Common myeloid progenitor, CD34-positive (primary cell): ENCODE measurements around the gene C9orf57.

Source experiments
- CTCF ChIA-PET: fragments of 350-600 bp; sonication (Branson Sonifier 250); formaldehyde crosslinking; loops from one replicate; lab custom pipeline; 2021; ENCODE audit warnings: antibody characterized with exemption; lab: Charles Lee
- POLR2A ChIA-PET: fragments of 350-600 bp; sonication (Branson Sonifier 250); formaldehyde crosslinking; loops from one replicate; lab custom pipeline; 2021; ENCODE audit warnings: antibody characterized with exemption; lab: Charles Lee
- DNase-seq, 3 donors: peaks; one replicate each; pipeline versions ENCODE4 v3.0.0 to v3.0.0-alpha.2; 2013
- H3K27ac ChIP-seq, 2 experiments: 1 replicate in 1 of 2; 2 replicates in 1 of 2; pipeline ENCODE4 v1.7.0; 2013; ENCODE audit warnings: inconsistent platforms in 2 of 2, low read length in 2 of 2, mild to moderate bottlenecking in 2 of 2, low read depth in 1 of 2, moderate library complexity in 1 of 2; ENCODE audit not compliant: severe bottlenecking in 2 of 2, insufficient read depth in 1 of 2, poor library complexity in 1 of 2
- H3K27me3 ChIP-seq, 5 experiments: replicated peaks in 2 of 5; 1 replicate in 3 of 5; 2 replicates in 2 of 5; pipeline versions ENCODE4 v1.6.1 to v1.7.0; 2013; ENCODE audit warnings: low read length in 4 of 5, mild to moderate bottlenecking in 2 of 5, moderate library complexity in 2 of 5, inconsistent platforms in 1 of 5; ENCODE audit not compliant: insufficient read depth in 5 of 5, control insufficient read depth in 4 of 5
- H3K36me3 ChIP-seq, 4 experiments: 1 replicate in 2 of 4; 2 replicates in 2 of 4; pipeline versions ENCODE4 v1.6.1 to v1.7.0; 2013; ENCODE audit warnings: low read length in 3 of 4, control low read depth in 1 of 4, mild to moderate bottlenecking in 1 of 4; ENCODE audit not compliant: control insufficient read depth in 4 of 4, insufficient read depth in 4 of 4
- H3K4me1 ChIP-seq, 4 experiments: 1 replicate in 3 of 4; 2 replicates in 1 of 4; pipeline versions ENCODE4 v1.6.1 to v1.7.1; 2013; ENCODE audit warnings: low read length in 3 of 4, mild to moderate bottlenecking in 3 of 4, control low read depth in 1 of 4, inconsistent platforms in 1 of 4, moderate library complexity in 1 of 4; ENCODE audit not compliant: control insufficient read depth in 4 of 4, insufficient read depth in 4 of 4; ENCODE audit errors: control extremely low read depth in 1 of 4
- H3K4me3 ChIP-seq, 7 experiments: 1 replicate in 4 of 7; 2 replicates in 3 of 7; pipeline versions ENCODE4 v1.5.1 to v1.7.0; 2013; ENCODE audit warnings: mild to moderate bottlenecking in 7 of 7, low read length in 6 of 7, moderate library complexity in 6 of 7, inconsistent platforms in 2 of 7, low read depth in 2 of 7, control low read depth in 1 of 7; ENCODE audit not compliant: insufficient read depth in 4 of 7, control insufficient read depth in 1 of 7; ENCODE audit errors: extremely low read depth in 1 of 7
- H3K9me3 ChIP-seq, 5 experiments: 1 replicate in 4 of 5; 2 replicates in 1 of 5; pipeline versions ENCODE4 v1.6.1 to v1.7.1; 2013; ENCODE audit warnings: low read length in 4 of 5, mild to moderate bottlenecking in 2 of 5, inconsistent platforms in 1 of 5, low read depth in 1 of 5, moderate library complexity in 1 of 5; ENCODE audit not compliant: control insufficient read depth in 4 of 5, insufficient read depth in 2 of 5; ENCODE audit errors: control extremely low read depth in 1 of 5
- WGBS: methylation state at CpG from one replicate; pipeline ENCODE4 v1.1.5; 2013; ENCODE audit not compliant: insufficient coverage; 5-methylcytosine and 5-hydroxymethylcytosine counted together

Gene C9orf57

GRCh38 chr9:72006501-72006900 is 53.9 kb downstream of the C9orf57 start:
- 92% methylated on average over 3 of the region's 5 CpGs for WGBS
- ChIA-PET CTCF (interaction anchor here (0.6 to 1.2 kb wide), 3 partner anchors 19 to 1400 kb away, joined by 3 to 6 read pairs (median 3); no protein-coding TSS in a partner anchor), POLR2A (no interaction called here)

DNA sequence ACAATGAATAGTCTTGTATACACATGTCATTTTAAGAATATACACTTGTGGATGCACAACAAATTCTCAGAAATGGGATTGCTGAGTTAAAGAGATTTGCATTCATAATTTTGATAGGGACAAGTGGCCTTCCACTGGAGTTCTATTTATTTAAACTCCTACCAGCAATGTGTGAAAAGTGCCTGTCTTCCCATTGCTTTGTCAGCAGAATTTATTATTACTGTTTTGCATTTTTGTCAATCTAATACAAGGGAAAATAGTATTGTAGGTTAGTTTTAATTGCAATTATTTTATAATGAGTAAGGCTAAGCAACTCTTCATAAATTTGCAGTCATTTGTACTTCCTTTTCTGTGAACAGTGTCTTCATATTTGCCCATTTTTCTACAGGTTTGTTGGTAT is 55.0 kb downstream of the C9orf57 start:
- Histone ChIP-seq H3K4me3 (no peak overlapping the region), H3K4me1 (no peaks in the 10 kb centered on the region), H3K27me3 (no peaks in the 10 kb centered on the region), H3K9me3 (peaks cover 0 to 6% (median 0%) of the 10 kb centered on the region in 5 experiments), H3K36me3 (no peaks in the 10 kb centered on the region), H3K27ac (no peak overlapping the region)
- no peak for DNase-seq
- POLR2A ChIA-PET, result no interaction called here
- CTCF ChIA-PET, result interaction anchor here (1.3 kb wide), 1 partner anchor 19 kb away, joined by 3 read pairs; no protein-coding TSS in a partner anchor

More at GRCh38 chr9:72006501-72006900, 53.9 kb downstream of the C9orf57 start:
- Histone ChIP-seq H3K4me1 (no peaks in the 10 kb centered on the region), H3K4me3 (no peak overlapping the region), H3K27me3 (no peaks in the 10 kb centered on the region), H3K27ac (no peak overlapping the region), H3K9me3 (no peaks in the 10 kb centered on the region), H3K36me3 (no peaks in the 10 kb centered on the region)
- no peak for DNase-seq
